Ishikawa (cell line): ENCODE results near the gene LHX1.

Experiments
- CEBPB ChIP-seq: IDR thresholded peaks from 2 replicates; pipeline ENCODE4 v1.6.1; 2012
- CREB1 ChIP-seq: IDR thresholded peaks from 2 replicates; pipeline ENCODE4 v1.6.1; 2012; ENCODE audit warnings: low read depth
- EGR1 ChIP-seq: IDR thresholded peaks from 2 replicates; pipeline ENCODE4 v1.6.1; 2012
- EP300 ChIP-seq: IDR thresholded peaks from 2 replicates; pipeline ENCODE4 v1.6.1; 2012; ENCODE audit warnings: borderline replicate concordance
- FOXM1 ChIP-seq: IDR thresholded peaks from 2 replicates; pipeline ENCODE4 v1.6.1; 2012; ENCODE audit warnings: low read depth, borderline replicate concordance
- MAX ChIP-seq: IDR thresholded peaks from 2 replicates; pipeline ENCODE4 v1.6.1; 2012
- NFIC ChIP-seq: IDR thresholded peaks from 2 replicates; pipeline ENCODE4 v1.6.1; 2012
- RAD21 ChIP-seq: IDR thresholded peaks from 2 replicates; pipeline ENCODE4 v1.6.1; 2012; ENCODE audit warnings: low read depth
- REST ChIP-seq: IDR thresholded peaks from 2 replicates; pipeline ENCODE4 v1.6.1; 2012; ENCODE audit warnings: low read depth, mild to moderate bottlenecking
- TAF1 ChIP-seq: IDR thresholded peaks from 2 replicates; pipeline ENCODE4 v1.6.1; 2012; ENCODE audit warnings: low read depth, mild to moderate bottlenecking
- TCF12 ChIP-seq: IDR thresholded peaks from 2 replicates; pipeline ENCODE4 v1.6.1; 2012; ENCODE audit warnings: low read depth
- TEAD4 ChIP-seq: IDR thresholded peaks from 2 replicates; pipeline ENCODE4 v1.6.1; 2012
- USF1 ChIP-seq: IDR thresholded peaks from 2 replicates; pipeline ENCODE4 v1.6.1; 2012
- YY1 ChIP-seq: IDR thresholded peaks from 2 replicates; pipeline ENCODE4 v1.6.1; 2012; ENCODE audit warnings: low read depth
- ZBTB7A ChIP-seq: IDR thresholded peaks from 2 replicates; pipeline ENCODE4 v1.6.1; 2012; ENCODE audit warnings: low read depth

Gene LHX1

GRCh38 chr17:36941265-36942010, 4.2 kb downstream of the LHX1 start:
- no peak for TF ChIP-seq CEBPB
- no peak for TF ChIP-seq ZBTB7A
- no peak for TF ChIP-seq TAF1
- no peak for TF ChIP-seq CREB1
- no peak for TF ChIP-seq REST
- no peak for TF ChIP-seq RAD21
- no peak for TF ChIP-seq NFIC
- TF ChIP-seq EGR1, result no peak
- no peak for TF ChIP-seq TEAD4
- no peak for TF ChIP-seq EP300
- no peak for TF ChIP-seq USF1
- no peak for TF ChIP-seq MAX
- no peak for TF ChIP-seq YY1
- TF ChIP-seq FOXM1, result no peak
- no peak for TF ChIP-seq TCF12

DNA sequence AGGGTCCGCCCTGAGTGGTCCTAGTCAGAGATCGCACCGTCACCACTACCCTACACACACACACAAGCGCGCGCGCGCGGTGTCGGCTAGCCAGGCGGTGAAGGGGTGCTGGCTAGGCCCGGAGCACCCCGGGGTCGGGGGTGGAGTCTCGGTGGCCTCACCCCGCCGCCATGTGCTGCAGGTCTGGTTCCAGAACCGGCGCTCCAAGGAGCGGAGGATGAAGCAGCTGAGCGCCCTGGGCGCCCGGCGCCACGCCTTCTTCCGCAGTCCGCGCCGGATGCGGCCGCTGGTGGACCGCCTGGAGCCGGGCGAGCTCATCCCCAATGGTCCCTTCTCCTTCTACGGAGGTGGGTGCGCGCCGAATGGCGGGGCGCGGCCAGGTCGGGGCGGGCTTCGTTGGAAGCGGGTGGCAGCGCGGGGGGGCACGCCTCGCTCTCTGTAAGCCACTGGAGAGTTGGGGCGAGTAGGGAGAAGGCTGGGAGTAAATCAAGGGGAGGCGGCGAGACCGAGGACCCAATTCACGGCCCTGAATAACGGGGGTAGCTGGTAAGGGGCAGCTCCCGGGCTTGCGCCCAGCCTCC, 4.8 kb downstream of the LHX1 start:
- TF ChIP-seq USF1, result no peak
- TF ChIP-seq REST, result no peak
- TF ChIP-seq TAF1, result no peak
- no peak for TF ChIP-seq FOXM1
- no peak for TF ChIP-seq NFIC

DNA sequence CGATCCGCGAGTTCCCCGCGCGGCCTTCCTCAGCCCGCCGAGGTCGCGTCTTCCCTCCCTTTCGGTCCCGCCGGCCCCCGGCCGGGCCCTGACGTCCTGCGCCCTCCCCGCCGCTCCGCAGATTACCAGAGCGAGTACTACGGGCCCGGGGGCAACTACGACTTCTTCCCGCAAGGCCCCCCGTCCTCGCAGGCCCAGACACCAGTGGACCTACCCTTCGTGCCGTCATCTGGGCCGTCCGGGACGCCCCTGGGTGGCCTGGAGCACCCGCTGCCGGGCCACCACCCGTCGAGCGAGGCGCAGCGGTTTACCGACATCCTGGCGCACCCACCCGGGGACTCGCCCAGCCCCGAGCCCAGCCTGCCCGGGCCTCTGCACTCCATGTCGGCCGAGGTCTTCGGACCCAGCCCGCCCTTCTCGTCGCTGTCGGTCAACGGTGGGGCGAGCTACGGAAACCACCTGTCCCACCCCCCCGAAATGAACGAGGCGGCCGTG, 5.4 kb downstream of the LHX1 start:
- TF ChIP-seq ZBTB7A (no peak), EP300 (no peak), TCF12 (no peak), MAX (no peak), TEAD4 (no peak), YY1 (no peak), TAF1 (no peak), NFIC (no peak), FOXM1 (no peak), USF1 (no peak), EGR1 (no peak), REST (no peak), CREB1 (no peak), RAD21 (no peak)
